Esophagus squamous epithelium (tissue), 5 donors: Measurements from ENCODE around the gene KIF17. TPM values are rescaled to one million over a fixed set of nuclear protein-coding genes. Genes with fewer than 3 reads are reported as not detected.
A peak's percentile ranks its signal among the peaks of the same experiment; 100 is the strongest.

Experiments used
- DNase-seq: peaks from one replicate; lab custom pipeline; 2025; lab: John Stamatoyannopoulos, UW
- H3K27ac ChIP-seq, 4 donors: fragments of 200-600 bp; sonication (generic); one replicate each; pipeline ENCODE4 v1.5.1; 2016 to 2019; ENCODE audit warnings: mild to moderate bottlenecking in 1 of 4
- H3K27me3 ChIP-seq, 4 donors: fragments of 200-600 bp; sonication (generic); 1 replicate in 3 of 4; 2 replicates in 1 of 4; pipeline versions ENCODE4 v1.5.1 to v1.6.0; 2017 to 2021; ENCODE audit warnings: antibody characterized with exemption in 1 of 4
- H3K36me3 ChIP-seq, 3 donors: fragments of 200-600 bp; sonication (generic); one replicate each; pipeline ENCODE4 v1.5.1; 2016 to 2019
- H3K4me1 ChIP-seq, 3 donors: fragments of 200-600 bp; sonication (generic); one replicate each; pipeline ENCODE4 v1.5.1; 2017 to 2019
- H3K4me3 ChIP-seq, 4 donors: fragments of 200-600 bp; sonication (generic); 1 replicate in 3 of 4; 2 replicates in 1 of 4; pipeline ENCODE4 v1.5.1; 2016 to 2019; ENCODE audit warnings: mild to moderate bottlenecking in 2 of 4, moderate library complexity in 1 of 4
- H3K9me3 ChIP-seq, 3 donors: fragments of 200-600 bp; sonication (generic); one replicate each; pipeline ENCODE4 v1.5.1; 2016 to 2019
- CTCF ChIP-seq, 6 experiments: fragments of 450-650 bp in 4 of 6; fragments of 200-600 bp in 2 of 6; sonication (generic) in 2 of 6; IDR thresholded peaks; one replicate each; pipeline ENCODE4 v1.5.1; 2016 to 2019; ENCODE audit warnings: antibody characterized with exemption in 6 of 6, mild to moderate bottlenecking in 4 of 6, moderate library complexity in 4 of 6
- POLR2A ChIP-seq, 4 donors: fragments of 450-650 bp; IDR thresholded peaks; one replicate each; pipeline ENCODE4 v1.6.1; 2017; ENCODE audit warnings: antibody characterized with exemption in 4 of 4, mild to moderate bottlenecking in 4 of 4, moderate library complexity in 3 of 4
- WGBS, 2 donors: methylation state at CpG; one replicate each; pipeline ENCODE4 v1.1.5; 2018; 5-methylcytosine and 5-hydroxymethylcytosine counted together
- intact Hi-C: fragments of 100-400 bp; cut with DNase I; formaldehyde crosslinking; loops from one replicate; pipeline ENCODE4 v1.15.0; 2022
- total RNA-seq, 4 donors: library from RNA; depleted of rRNA; stranded (reverse); fragments of >200 nt; gene quantifications; one replicate each; pipeline ENCODE4 v1.1.0, GENCODE V29; 2016
- donor health status: DM: yes; HTN: yes; CAD: no.

The KIF17 gene
- total RNA-seq, 4 donors from 2014 or later, result 0.57 to 1.9 (median 0.85) TPM; not detected in 1

GRCh38 chr1:20684050-20684620 is 33.7 kb downstream of the KIF17 start:
- DNase-seq, result no peak
- Histone ChIP-seq H3K4me3 (peak overlapping the region in 3 of 4 donors; percentile 17 to 50 (median 31)), H3K27ac (peak overlapping the region; percentile 36 to 73 (median 64)), H3K27me3 (no peaks in the 10 kb centered on the region), H3K9me3 (no peaks in the 10 kb centered on the region), H3K36me3 (no peaks in the 10 kb centered on the region), H3K4me1 (peaks cover 0 to 5% (median 0%) of the 10 kb centered on the region in 3 donors)
- 74% methylated on average over 9 of the region's 13 CpGs; no CpG with 5 or more reads in 1 of the 2 donors for WGBS, 2 donors
- intact Hi-C loops, result no loop called here
- TF ChIP-seq CTCF (IDR thresholded peaks at IDR 0.05), result no peak
- no peak for TF ChIP-seq POLR2A (IDR thresholded peaks at IDR 0.05)

- Histone ChIP-seq H3K27ac (no peak overlapping the region), H3K36me3 (no peaks in the 10 kb centered on the region), H3K4me3 (no peak overlapping the region), H3K27me3 (no peaks in the 10 kb centered on the region), H3K4me1 (peaks cover 0 to 5% (median 0%) of the 10 kb centered on the region in 3 donors), H3K9me3 (no peaks in the 10 kb centered on the region)
- no peak for DNase-seq
- TF ChIP-seq CTCF (IDR thresholded peaks at IDR 0.05) (no peak), POLR2A (IDR thresholded peaks at IDR 0.05) (no peak)
- intact Hi-C loops, result loop anchor here (2.0 kb wide), 1 partner anchor 41 kb away; no protein-coding TSS in a partner anchor
- 63 to 70% methylated on average over 7 to 9 of the region's 10 CpGs for WGBS, 2 donors
Observed at GRCh38 chr1:20683614-20684013, 34.2 kb downstream of the KIF17 start.

- no peaks in the 10 kb centered on the region for H3K27me3 ChIP-seq
- no peaks in the 10 kb centered on the region for H3K36me3 ChIP-seq
- H3K4me1 ChIP-seq, result peaks cover 0 to 5% (median 0%) of the 10 kb centered on the region in 3 donors
- 67 to 74% methylated on average over 3 to 17 of the region's 24 CpGs for WGBS, 2 donors
- intact Hi-C loops, result loop anchor here (2.0 kb wide), 1 partner anchor 42 kb away; no protein-coding TSS in a partner anchor
- no peaks in the 10 kb centered on the region for H3K9me3 ChIP-seq
- no peak overlapping the region for H3K27ac ChIP-seq
- DNase-seq, result no peak
- no peak overlapping the region for H3K4me3 ChIP-seq
- TF ChIP-seq CTCF (IDR thresholded peaks at IDR 0.05) (no peak), POLR2A (IDR thresholded peaks at IDR 0.05) (no peak)
Observed at GRCh38 chr1:20682571-20683236, 35.1 kb downstream of the KIF17 start.

GRCh38 chr1:20681999-20682398 is 35.8 kb downstream of the KIF17 start:
- H3K9me3 ChIP-seq, result no peaks in the 10 kb centered on the region
- H3K36me3 ChIP-seq, result no peaks in the 10 kb centered on the region
- H3K4me1 ChIP-seq, result peaks cover 0 to 5% (median 0%) of the 10 kb centered on the region in 3 donors
- intact Hi-C loops, result loop anchor here (2.0 kb wide), 1 partner anchor 43 kb away; no protein-coding TSS in a partner anchor
- WGBS, 2 donors, result 83 to 93% methylated on average over 9 of the region's 9 CpGs
- TF ChIP-seq POLR2A (IDR thresholded peaks at IDR 0.05), result no peak
- no peak for TF ChIP-seq CTCF (IDR thresholded peaks at IDR 0.05)
- no peak overlapping the region for H3K4me3 ChIP-seq
- H3K27ac ChIP-seq, result no peak overlapping the region
- H3K27me3 ChIP-seq, result no peaks in the 10 kb centered on the region
- DNase-seq, result no peak

- intact Hi-C loops, result no loop called here
- WGBS, 2 donors, result 70 to 81% methylated on average over 5 of the region's 5 CpGs
Observed at GRCh38 chr1:20680269-20680668, 37.5 kb downstream of the KIF17 start.

More at GRCh38 chr1:20680269-20680668, 37.5 kb downstream of the KIF17 start:
- TF ChIP-seq POLR2A (IDR thresholded peaks at IDR 0.05), result no peak
- TF ChIP-seq CTCF (IDR thresholded peaks at IDR 0.05), result no peak
- Histone ChIP-seq H3K9me3 (no peaks in the 10 kb centered on the region), H3K27ac (no peak overlapping the region), H3K4me3 (no peak overlapping the region), H3K27me3 (no peaks in the 10 kb centered on the region), H3K36me3 (no peaks in the 10 kb centered on the region), H3K4me1 (no peaks in the 10 kb centered on the region)
- no peak for DNase-seq
